DND-41 (cell line): ENCODE results near the gene CPXM2.
A peak's percentile ranks its signal among the peaks of the same experiment; 100 is the strongest.

Experiments used
- ATAC-seq: fragments of 200-7000 bp; cut with Tn5 transposase; 3 replicates; pipeline ENCODE4 v1.9.1; 2021; ENCODE audit warnings: low read depth; ENCODE audit not compliant: insufficient read depth
- DNase-seq: peaks from one replicate; pipeline ENCODE4 v3.0.0-alpha.2; 2020
- H2AFZ ChIP-seq: 2 replicates; pipeline ENCODE4 v1.6.0; 2012; ENCODE audit warnings: low read depth, low read length
- H3K27ac ChIP-seq: 2 replicates; pipeline ENCODE4 v1.5.1; 2012; ENCODE audit warnings: low read length, inconsistent platforms
- H3K27me3 ChIP-seq: fragments of 200-600 bp; sonication (generic); 2 replicates; pipeline ENCODE4 v1.6.0; 2012; ENCODE audit warnings: low read length, mild to moderate bottlenecking, inconsistent platforms; ENCODE audit not compliant: insufficient read depth, poor library complexity
- H3K36me3 ChIP-seq: 2 replicates; pipeline ENCODE4 v1.5.1; 2012; ENCODE audit warnings: low read length, inconsistent platforms; ENCODE audit not compliant: insufficient read depth
- H3K4me1 ChIP-seq: 2 replicates; pipeline ENCODE4 v1.5.1; 2012; ENCODE audit warnings: mild to moderate bottlenecking, low read length; ENCODE audit not compliant: insufficient read depth
- H3K4me2 ChIP-seq: 2 replicates; pipeline ENCODE4 v1.6.0; 2012; ENCODE audit warnings: mild to moderate bottlenecking, moderate library complexity, low read length, inconsistent platforms; ENCODE audit not compliant: insufficient read depth
- H3K4me3 ChIP-seq, 2 experiments: fragments of 200-600 bp in 1 of 2; shearing (Covaris generic) in 1 of 2; 2 replicates each; pipeline ENCODE4 v1.5.1; 2012 to 2016; ENCODE audit warnings: inconsistent platforms in 2 of 2, low read length in 2 of 2, mild to moderate bottlenecking in 2 of 2, low read depth in 1 of 2, moderate library complexity in 1 of 2
- H3K79me2 ChIP-seq: 2 replicates; pipeline ENCODE4 v1.6.0; 2012; ENCODE audit warnings: low read length, inconsistent platforms; ENCODE audit not compliant: insufficient read depth
- H3K9ac ChIP-seq: 2 replicates; pipeline ENCODE4 v1.6.0; 2012; ENCODE audit warnings: low read depth, mild to moderate bottlenecking, inconsistent platforms, low read length, moderate library complexity
- H3K9me3 ChIP-seq: 2 replicates; pipeline ENCODE4 v1.5.1; 2012; ENCODE audit warnings: low read length, moderate library complexity, mild to moderate bottlenecking, inconsistent platforms; ENCODE audit not compliant: insufficient read depth, severe bottlenecking
- H4K20me1 ChIP-seq: 2 replicates; pipeline ENCODE4 v1.6.0; 2012; ENCODE audit warnings: low read length; ENCODE audit not compliant: insufficient read depth
- EZH2 ChIP-seq: IDR thresholded peaks from 3 replicates; pipeline ENCODE4 v1.6.1; 2012; ENCODE audit warnings: borderline replicate concordance, low read depth, mild to moderate bottlenecking, moderate library complexity, low read length, inconsistent platforms; ENCODE audit not compliant: severe bottlenecking
- TF ChIP-seq, protein P1 (sequence below): IDR thresholded peaks from 2 replicates; pipeline ENCODE4 v1.5.1; 2012; ENCODE audit warnings: borderline replicate concordance, low read length, moderate library complexity, mild to moderate bottlenecking; ENCODE audit not compliant: poor library complexity, severe bottlenecking; ENCODE audit errors: extremely low read depth

CPXM2 gene

DNA sequence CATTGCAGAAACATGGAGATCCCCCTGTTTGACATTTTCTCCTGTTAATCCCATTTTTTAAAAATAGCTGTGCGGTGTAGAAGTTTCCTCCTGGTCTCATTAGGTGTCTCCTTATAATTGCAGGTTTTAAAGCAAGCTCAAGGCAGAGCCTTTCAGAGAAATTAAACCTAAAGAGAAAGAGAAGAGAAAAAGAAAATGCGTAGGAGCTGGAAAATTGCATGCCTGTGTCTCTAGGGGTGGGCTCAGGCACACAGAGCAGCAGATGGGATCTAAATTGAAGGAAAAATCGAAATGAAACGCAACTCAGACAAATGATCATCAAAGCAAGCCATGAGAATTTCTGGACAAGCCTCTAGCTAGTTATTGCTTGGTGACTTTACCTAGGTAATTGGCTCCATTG is 185.4 kb downstream of the CPXM2 start:
- H3K27ac ChIP-seq: peak overlapping the region; percentile 94
- H3K79me2 ChIP-seq: no peaks in the 10 kb centered on the region
- no peaks in the 10 kb centered on the region for H3K36me3 ChIP-seq
- H3K9ac ChIP-seq: peak overlapping the region; percentile 49
- DNase-seq (no peak), ATAC-seq (no peak)
- H3K27me3 ChIP-seq: no peaks in the 10 kb centered on the region
- H3K9me3 ChIP-seq: no peaks in the 10 kb centered on the region
- no peak for TF ChIP-seq EZH2
- TF ChIP-seq, protein P1, sequence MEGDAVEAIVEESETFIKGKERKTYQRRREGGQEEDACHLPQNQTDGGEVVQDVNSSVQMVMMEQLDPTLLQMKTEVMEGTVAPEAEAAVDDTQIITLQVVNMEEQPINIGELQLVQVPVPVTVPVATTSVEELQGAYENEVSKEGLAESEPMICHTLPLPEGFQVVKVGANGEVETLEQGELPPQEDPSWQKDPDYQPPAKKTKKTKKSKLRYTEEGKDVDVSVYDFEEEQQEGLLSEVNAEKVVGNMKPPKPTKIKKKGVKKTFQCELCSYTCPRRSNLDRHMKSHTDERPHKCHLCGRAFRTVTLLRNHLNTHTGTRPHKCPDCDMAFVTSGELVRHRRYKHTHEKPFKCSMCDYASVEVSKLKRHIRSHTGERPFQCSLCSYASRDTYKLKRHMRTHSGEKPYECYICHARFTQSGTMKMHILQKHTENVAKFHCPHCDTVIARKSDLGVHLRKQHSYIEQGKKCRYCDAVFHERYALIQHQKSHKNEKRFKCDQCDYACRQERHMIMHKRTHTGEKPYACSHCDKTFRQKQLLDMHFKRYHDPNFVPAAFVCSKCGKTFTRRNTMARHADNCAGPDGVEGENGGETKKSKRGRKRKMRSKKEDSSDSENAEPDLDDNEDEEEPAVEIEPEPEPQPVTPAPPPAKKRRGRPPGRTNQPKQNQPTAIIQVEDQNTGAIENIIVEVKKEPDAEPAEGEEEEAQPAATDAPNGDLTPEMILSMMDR: no peak
- peak overlapping the region; percentile 15; the same call in 1 of the 2 replicates for H3K4me2 ChIP-seq
- H3K4me3 ChIP-seq: no peak overlapping the region
- H3K4me1 ChIP-seq: peaks cover 68% of the 10 kb centered on the region
- no peaks in the 10 kb centered on the region for H4K20me1 ChIP-seq
- H2AFZ ChIP-seq: no peak overlapping the region; the same call in 1 of the 2 replicates

DNA sequence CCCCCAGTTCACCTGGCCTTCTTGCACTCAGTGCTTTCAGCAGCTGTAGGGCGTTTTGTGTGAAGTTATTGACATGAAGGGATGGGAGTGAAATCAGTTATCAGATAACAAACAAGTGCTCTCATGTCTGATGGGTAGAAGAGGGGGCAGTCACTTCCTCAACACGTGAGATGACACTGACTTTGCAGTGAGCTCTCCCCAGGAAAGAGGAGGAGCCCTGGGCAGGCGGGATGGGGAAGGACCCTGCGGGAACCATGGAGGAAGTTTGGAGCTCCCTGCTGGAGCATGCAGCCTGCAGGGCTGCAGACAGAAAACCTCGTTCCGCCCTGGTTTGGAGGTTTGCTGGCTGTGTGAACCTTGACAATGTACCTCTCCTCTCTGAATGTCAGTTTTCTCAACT is 186.8 kb downstream of the CPXM2 start:
- Histone ChIP-seq H3K36me3 (no peaks in the 10 kb centered on the region), H4K20me1 (no peaks in the 10 kb centered on the region), H2AFZ (0 out of 2 replicates have a peak overlapping the region, but pooled peaks have one; percentile 22), H3K9me3 (no peaks in the 10 kb centered on the region), H3K9ac (peak overlapping the region; percentile 49), H3K79me2 (no peaks in the 10 kb centered on the region), H3K27me3 (no peaks in the 10 kb centered on the region), H3K27ac (peak overlapping the region; percentile 94), H3K4me1 (peaks cover 68% of the 10 kb centered on the region), H3K4me2 (peak overlapping the region; percentile 43), H3K4me3 (0 out of 4 replicates have a peak overlapping the region, but pooled peaks of 1 of the 2 experiments have one; percentile 15)
- DNase-seq: peak; percentile 13
- no peak for TF ChIP-seq EZH2
- TF ChIP-seq, protein P1: no peak
- ATAC-seq: peak; percentile 64

DNA sequence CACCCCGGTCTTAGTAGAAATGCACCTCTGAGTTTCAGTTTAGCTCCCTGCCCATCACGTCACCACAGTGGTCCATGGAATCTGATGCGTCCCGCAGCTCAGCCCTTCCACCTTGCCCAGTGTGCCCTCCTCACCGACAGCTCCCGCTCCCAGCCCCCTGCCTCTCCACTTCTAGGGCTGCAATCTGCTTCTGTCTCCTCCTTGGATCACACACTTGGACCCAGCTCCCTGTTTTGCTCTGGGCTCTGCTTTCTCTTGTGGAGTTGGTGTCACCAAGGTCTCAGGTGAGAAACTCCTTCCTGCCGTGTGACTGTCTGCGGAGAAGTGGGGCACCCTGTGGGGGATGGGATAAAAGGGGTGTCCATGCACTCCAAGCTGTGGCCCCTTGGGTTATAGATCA is 187.5 kb downstream of the CPXM2 start:
- no peaks in the 10 kb centered on the region for H3K36me3 ChIP-seq
- H3K9ac ChIP-seq: peak overlapping the region; percentile 49
- peak overlapping the region; percentile 13; the same call in 1 of the 2 replicates for H2AFZ ChIP-seq
- peak overlapping the region in 1 of 2 experiments; percentile 1; a peak in 1 of 4 replicates for H3K4me3 ChIP-seq
- no peaks in the 10 kb centered on the region for H4K20me1 ChIP-seq
- H3K4me2 ChIP-seq: peak overlapping the region; percentile 43
- H3K27ac ChIP-seq: peak overlapping the region; percentile 94
- no peak for ATAC-seq
- no peaks in the 10 kb centered on the region for H3K27me3 ChIP-seq
- H3K9me3 ChIP-seq: no peaks in the 10 kb centered on the region
- no peaks in the 10 kb centered on the region for H3K79me2 ChIP-seq
- TF ChIP-seq, protein P1: no peak
- no peak for TF ChIP-seq EZH2
- DNase-seq: no peak
- H3K4me1 ChIP-seq: peaks cover 68% of the 10 kb centered on the region
